HTERT RPE-1 (cell line): ENCODE results near the gene RNU11.
"Not testable (repeated sequence)": the region's sequence is repeated elsewhere in the genome, so short reads cannot be mapped to it uniquely, and the experiment has no call there.

Experiments
- in situ Hi-C: fragments of 300-500 bp; cut with MboI; formaldehyde crosslinking; loops from 4 replicates; pipeline ENCODE4 v1.14.3; 2020; ENCODE audit warnings: low sequenced_read_pairs

RNU11 gene

GRCh38 chr1:28648474-28649198 is at the start of gene RNU11:
TSS of gene RNU11 (plus strand) at chr1:28648600.
- in situ Hi-C loops, result no loop called here

GRCh38 chr1:28601696-28602095 is 46.7 kb upstream of the RNU11 start:
- in situ Hi-C loops, result no loop called here

- in situ Hi-C loops, result no loop called here
Observed at GRCh38 chr1:28602536-28603439, 45.6 kb upstream of the RNU11 start.

GRCh38 chr1:28604411-28604810 is 44.0 kb upstream of the RNU11 start:
- in situ Hi-C loops, result no loop called here

- in situ Hi-C loops, result no loop called here
Observed at GRCh38 chr1:28604962-28605361, 43.4 kb upstream of the RNU11 start.

- in situ Hi-C loops, result no loop called here
Observed at GRCh38 chr1:28606771-28607170, 41.6 kb upstream of the RNU11 start.

- in situ Hi-C loops, result no loop called here
Observed at GRCh38 chr1:28613175-28613574, 35.2 kb upstream of the RNU11 start.

- in situ Hi-C loops, result no loop called here
Observed at GRCh38 chr1:28631713-28632112, 16.7 kb upstream of the RNU11 start.

- in situ Hi-C loops, result no loop called here
Observed at GRCh38 chr1:28632560-28632959, 15.8 kb upstream of the RNU11 start.

GRCh38 chr1:28640766-28641165 is 7.6 kb upstream of the RNU11 start:
- in situ Hi-C loops, result no loop called here

GRCh38 chr1:28642056-28642846 is 6.1 kb upstream of the RNU11 start:
- in situ Hi-C loops, result no loop called here

- in situ Hi-C loops, result no loop called here
Observed at GRCh38 chr1:28642847-28643635, 5.4 kb upstream of the RNU11 start, which contains the start of gene TAF12. TSS of gene TAF12 (minus strand) at chr1:28643067. CDS start at chr1:28622081, 20,986 bp downstream.

GRCh38 chr1:28644494-28644893 is 3.9 kb upstream of the RNU11 start:
- in situ Hi-C loops, result no loop called here

- in situ Hi-C loops, result not testable (repeated sequence)
Observed at GRCh38 chr1:28645406-28645805, 3.0 kb upstream of the RNU11 start.

- in situ Hi-C loops, result no loop called here
Observed at GRCh38 chr1:28646040-28646439, 2.4 kb upstream of the RNU11 start.

- in situ Hi-C loops, result no loop called here
Observed at GRCh38 chr1:28648008-28648473, 359 bp upstream of the RNU11 start.

- in situ Hi-C loops, result not testable (repeated sequence)
Observed at GRCh38 chr1:28653063-28653462, 4.7 kb downstream of the RNU11 start.

GRCh38 chr1:28653870-28654269 is 5.5 kb downstream of the RNU11 start:
- in situ Hi-C loops, result not testable (repeated sequence)

- in situ Hi-C loops, result not testable (repeated sequence)
Observed at GRCh38 chr1:28655448-28656311, 7.3 kb downstream of the RNU11 start.
